DMS 273 (cell line): ENCODE results near the gene GPS1.
"Not testable (repeated sequence)": the region's sequence is repeated elsewhere in the genome, so short reads cannot be mapped to it uniquely, and the experiment has no call there.

ENCODE experiments used
- DNase-seq: peaks from one replicate; lab custom pipeline; 2025; ENCODE audit not compliant: unreplicated experiment; lab: John Stamatoyannopoulos, UW

The GPS1 gene

GRCh38 chr17:82025401-82026107 is 26.1 kb upstream of the GPS1 start:
- DNase-seq, result no peak

GRCh38 chr17:82028246-82028645 is 23.5 kb upstream of the GPS1 start:
- DNase-seq, result no peak

- no peak for DNase-seq
Measured at GRCh38 chr17:82028966-82029365, 22.7 kb upstream of the GPS1 start.

GRCh38 chr17:82029391-82029790 is 22.3 kb upstream of the GPS1 start:
- peak; percentile 38 for DNase-seq

GRCh38 chr17:82029990-82030469 is 21.7 kb upstream of the GPS1 start:
- DNase-seq, result no peak

GRCh38 chr17:82030470-82031302 is 21.0 kb upstream of the GPS1 start:
- DNase-seq, result peak; percentile 95

GRCh38 chr17:82031303-82031884 is 20.3 kb upstream of the GPS1 start, which contains the start of gene RAC3:
RAC3 (plus strand) TSS chr17:82031678; CDS start chr17:82031762, 84 bp downstream.
- DNase-seq, result peak; percentile 84

GRCh38 chr17:82031885-82032627 is 19.6 kb upstream of the GPS1 start:
- peak; percentile 60 for DNase-seq

GRCh38 chr17:82033359-82034085 is 18.2 kb upstream of the GPS1 start:
- DNase-seq, result no peak

GRCh38 chr17:82034371-82035011 is 17.2 kb upstream of the GPS1 start:
- no peak for DNase-seq

- DNase-seq, result no peak
Measured at GRCh38 chr17:82035488-82035887, 16.2 kb upstream of the GPS1 start.

GRCh38 chr17:82035956-82036633 is 15.6 kb upstream of the GPS1 start:
- no peak for DNase-seq

- DNase-seq, result no peak
Measured at GRCh38 chr17:82036634-82037091, 15.0 kb upstream of the GPS1 start.

GRCh38 chr17:82037092-82037888 is 14.4 kb upstream of the GPS1 start, which contains the start of gene DCXR:
DCXR (minus strand) TSS chr17:82037697; CDS start chr17:82037682, 15 bp downstream.
- DNase-seq, result peak; percentile 98

GRCh38 chr17:82037889-82038195 is 13.9 kb upstream of the GPS1 start:
- DNase-seq, result no peak

GRCh38 chr17:82038796-82039409 is 12.8 kb upstream of the GPS1 start:
- not testable (repeated sequence) for DNase-seq

- no peak for DNase-seq
Measured at GRCh38 chr17:82039695-82040299, 11.9 kb upstream of the GPS1 start.
